Chondrocyte (in vitro differentiated cells): Measurements from ENCODE around the gene CCBE1. TPM values are rescaled to one million over a fixed set of nuclear protein-coding genes. Genes with fewer than 3 reads are reported as not detected.

Experiments
- DNase-seq: peaks from one replicate; pipeline ENCODE4 v3.0.0; 2021; ENCODE audit warnings: mixed read lengths, low spot score
- H3K27ac Mint-ChIP-seq: one replicate; pipeline ENCODE4 v1.8.0; 2021; ENCODE audit warnings: mild to moderate bottlenecking, moderate library complexity, mixed read lengths; ENCODE audit not compliant: unreplicated experiment
- H3K27me3 Mint-ChIP-seq: 2 replicates; pipeline ENCODE4 v1.8.0; 2021; ENCODE audit warnings: low read depth, mixed read lengths
- H3K36me3 Mint-ChIP-seq: 2 replicates; pipeline ENCODE4 v1.8.0; 2021; ENCODE audit warnings: low read depth, mixed read lengths
- H3K4me1 Mint-ChIP-seq: 2 replicates; pipeline ENCODE4 v1.8.0; 2021; ENCODE audit warnings: low read depth, mild to moderate bottlenecking, mixed read lengths
- H3K4me3 Mint-ChIP-seq: one replicate; pipeline ENCODE4 v1.8.0; 2021; ENCODE audit warnings: mild to moderate bottlenecking, moderate library complexity, mixed read lengths; ENCODE audit not compliant: unreplicated experiment
- H3K9me3 Mint-ChIP-seq: 2 replicates; pipeline ENCODE4 v1.8.0; 2021; ENCODE audit warnings: low read depth, mixed read lengths
- total RNA-seq: library from RNA; stranded (reverse); gene quantifications from 3 replicates; pipeline ENCODE4 v1.2.1, GENCODE V29; 2021
- TF ChIP-seq, protein P1 (sequence below): fragments of 200-600 bp; sonication (generic); IDR thresholded peaks from 2 replicates; pipeline ENCODE4 v1.5.0; 2021; ENCODE audit warnings: antibody characterized with exemption, mild to moderate bottlenecking, moderate library complexity

The CCBE1 gene
- total RNA-seq, 1 donor from 2014 or later: 0.72 TPM

DNA sequence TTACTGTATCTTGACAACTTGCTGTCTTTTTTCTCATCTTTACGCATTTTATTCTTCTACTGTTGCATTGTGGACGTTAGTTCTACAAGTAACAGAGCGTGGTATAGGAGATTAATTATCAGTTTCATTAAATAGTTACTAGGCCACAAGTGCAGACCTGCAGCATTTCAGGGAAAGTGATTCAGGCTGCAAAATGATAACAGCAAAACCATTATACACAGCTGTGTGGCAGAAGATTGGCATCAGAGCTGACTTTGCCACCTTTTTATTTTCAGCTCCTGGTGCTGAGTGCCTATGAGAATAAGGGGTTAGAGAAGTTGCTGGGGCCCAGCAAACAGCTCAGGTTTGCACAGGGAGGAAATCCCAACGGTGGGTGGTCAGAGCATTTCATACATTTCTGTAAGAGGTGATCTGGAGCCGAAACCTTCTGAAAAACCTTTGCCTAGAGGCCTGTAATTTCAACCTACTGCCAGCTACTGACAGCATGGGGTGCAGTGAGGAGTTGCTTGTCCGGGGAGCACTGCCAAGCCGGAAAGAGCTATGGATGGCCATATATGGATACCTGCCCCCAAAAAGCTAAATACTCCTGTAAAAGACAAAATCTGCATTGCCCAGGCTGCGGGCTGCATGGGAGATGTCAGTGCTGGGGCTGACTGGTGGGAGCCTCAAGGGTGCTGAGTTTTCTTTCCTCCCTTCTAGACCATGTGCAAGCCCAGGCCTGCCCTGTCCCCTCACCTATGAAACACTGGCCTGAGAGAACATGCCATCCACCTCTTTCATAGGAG is 2.7 kb upstream of the CCBE1 start:
- Mint-ChIP-seq H3K36me3 (no peaks in the 10 kb centered on the region), H3K27me3 (peaks cover 12% of the 10 kb centered on the region), H3K4me1 (peaks cover 17% of the 10 kb centered on the region), H3K27ac (no peak overlapping the region), H3K4me3 (no peak overlapping the region), H3K9me3 (no peaks in the 10 kb centered on the region)
- TF ChIP-seq, protein P1, sequence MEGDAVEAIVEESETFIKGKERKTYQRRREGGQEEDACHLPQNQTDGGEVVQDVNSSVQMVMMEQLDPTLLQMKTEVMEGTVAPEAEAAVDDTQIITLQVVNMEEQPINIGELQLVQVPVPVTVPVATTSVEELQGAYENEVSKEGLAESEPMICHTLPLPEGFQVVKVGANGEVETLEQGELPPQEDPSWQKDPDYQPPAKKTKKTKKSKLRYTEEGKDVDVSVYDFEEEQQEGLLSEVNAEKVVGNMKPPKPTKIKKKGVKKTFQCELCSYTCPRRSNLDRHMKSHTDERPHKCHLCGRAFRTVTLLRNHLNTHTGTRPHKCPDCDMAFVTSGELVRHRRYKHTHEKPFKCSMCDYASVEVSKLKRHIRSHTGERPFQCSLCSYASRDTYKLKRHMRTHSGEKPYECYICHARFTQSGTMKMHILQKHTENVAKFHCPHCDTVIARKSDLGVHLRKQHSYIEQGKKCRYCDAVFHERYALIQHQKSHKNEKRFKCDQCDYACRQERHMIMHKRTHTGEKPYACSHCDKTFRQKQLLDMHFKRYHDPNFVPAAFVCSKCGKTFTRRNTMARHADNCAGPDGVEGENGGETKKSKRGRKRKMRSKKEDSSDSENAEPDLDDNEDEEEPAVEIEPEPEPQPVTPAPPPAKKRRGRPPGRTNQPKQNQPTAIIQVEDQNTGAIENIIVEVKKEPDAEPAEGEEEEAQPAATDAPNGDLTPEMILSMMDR: no peak
- no peak for DNase-seq

DNA sequence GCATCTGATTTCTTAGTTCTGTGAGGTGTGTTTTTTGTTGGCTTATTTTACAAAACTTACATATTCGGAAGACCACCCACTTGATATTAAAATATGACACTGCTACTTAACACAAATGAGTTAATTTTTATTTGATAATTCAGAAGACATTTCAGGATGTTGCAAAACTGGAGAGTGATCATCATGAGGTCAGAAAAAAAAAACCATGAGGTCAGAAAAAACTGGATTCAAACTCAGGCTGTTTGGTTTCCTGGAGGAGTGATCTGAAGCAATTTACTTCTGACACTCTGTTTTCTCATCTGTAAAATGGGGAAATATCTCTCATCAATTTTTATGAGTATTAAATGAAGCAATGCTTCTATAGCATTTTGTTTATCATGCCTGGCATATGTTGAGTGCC is 1.8 kb upstream of the CCBE1 start:
- H3K36me3 Mint-ChIP-seq: no peaks in the 10 kb centered on the region
- DNase-seq: no peak
- TF ChIP-seq, protein P1: no peak
- no peak overlapping the region for H3K4me3 Mint-ChIP-seq
- H3K27me3 Mint-ChIP-seq: peaks cover 12% of the 10 kb centered on the region
- peaks cover 17% of the 10 kb centered on the region for H3K4me1 Mint-ChIP-seq
- no peaks in the 10 kb centered on the region for H3K9me3 Mint-ChIP-seq
- no peak overlapping the region for H3K27ac Mint-ChIP-seq

- Mint-ChIP-seq H3K27ac (no peak overlapping the region), H3K4me1 (peaks cover 26% of the 10 kb centered on the region), H3K27me3 (peaks cover 12% of the 10 kb centered on the region), H3K36me3 (no peaks in the 10 kb centered on the region), H3K4me3 (peak overlapping the region; percentile 67), H3K9me3 (no peaks in the 10 kb centered on the region)
- TF ChIP-seq, protein P1: no peak
- no peak for DNase-seq
Observed at GRCh38 chr18:59696311-59697235, 650 bp downstream of the CCBE1 start.

DNA sequence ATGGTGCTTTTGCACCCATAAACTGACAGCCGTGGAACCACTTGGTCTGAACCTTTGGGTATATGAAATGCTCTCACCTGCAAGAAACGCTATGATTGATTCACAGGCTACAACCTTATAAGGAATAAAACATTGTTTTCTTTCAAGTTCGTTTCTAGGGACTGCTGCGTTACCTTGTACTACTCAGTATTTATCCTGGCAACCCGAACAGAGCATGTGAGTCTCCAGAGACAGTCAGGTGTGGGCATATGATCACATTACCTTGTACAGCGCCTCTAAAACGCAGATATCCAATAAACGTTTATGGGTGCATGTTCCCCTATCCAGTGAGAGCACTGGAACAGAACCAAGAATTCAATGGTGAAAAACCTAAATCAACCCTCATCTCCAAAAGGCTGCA is 1.7 kb downstream of the CCBE1 start:
- peaks cover 12% of the 10 kb centered on the region for H3K27me3 Mint-ChIP-seq
- no peaks in the 10 kb centered on the region for H3K9me3 Mint-ChIP-seq
- H3K4me1 Mint-ChIP-seq: peaks cover 35% of the 10 kb centered on the region
- H3K4me3 Mint-ChIP-seq: no peak overlapping the region
- no peak for DNase-seq
- TF ChIP-seq, protein P1: no peak
- H3K36me3 Mint-ChIP-seq: no peaks in the 10 kb centered on the region
- no peak overlapping the region for H3K27ac Mint-ChIP-seq

DNA sequence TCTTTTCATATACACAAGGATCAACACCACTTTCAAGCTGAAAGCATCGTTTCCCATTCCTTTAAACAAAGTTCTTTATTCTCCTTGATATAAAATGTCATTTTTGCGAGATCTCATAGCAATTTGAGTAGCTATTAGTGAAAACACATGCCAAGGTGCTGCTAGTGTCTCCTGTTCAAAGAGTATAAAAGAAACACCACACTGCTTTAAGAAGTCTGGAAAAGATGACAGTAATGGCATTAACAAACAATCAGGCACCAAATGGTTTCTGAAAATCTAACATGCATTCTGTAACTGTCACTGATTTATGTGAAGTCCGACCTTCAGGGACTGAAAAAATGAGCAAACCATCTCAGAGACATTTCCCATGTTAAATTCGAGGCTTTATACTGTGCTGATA is 2.4 kb downstream of the CCBE1 start:
- no peaks in the 10 kb centered on the region for H3K9me3 Mint-ChIP-seq
- no peak overlapping the region for H3K4me3 Mint-ChIP-seq
- no peak for DNase-seq
- H3K4me1 Mint-ChIP-seq: peaks cover 42% of the 10 kb centered on the region
- no peaks in the 10 kb centered on the region for H3K36me3 Mint-ChIP-seq
- peaks cover 12% of the 10 kb centered on the region for H3K27me3 Mint-ChIP-seq
- H3K27ac Mint-ChIP-seq: no peak overlapping the region
- TF ChIP-seq, protein P1: no peak
